ENCODE data around the gene AP1S1. TPM values are rescaled to one million over a fixed set of nuclear protein-coding genes. Genes with fewer than 3 reads are reported as not detected.

The AP1S1 gene
- total RNA-seq, 1 donor from 2014 or later: 30.4 TPM

DNA sequence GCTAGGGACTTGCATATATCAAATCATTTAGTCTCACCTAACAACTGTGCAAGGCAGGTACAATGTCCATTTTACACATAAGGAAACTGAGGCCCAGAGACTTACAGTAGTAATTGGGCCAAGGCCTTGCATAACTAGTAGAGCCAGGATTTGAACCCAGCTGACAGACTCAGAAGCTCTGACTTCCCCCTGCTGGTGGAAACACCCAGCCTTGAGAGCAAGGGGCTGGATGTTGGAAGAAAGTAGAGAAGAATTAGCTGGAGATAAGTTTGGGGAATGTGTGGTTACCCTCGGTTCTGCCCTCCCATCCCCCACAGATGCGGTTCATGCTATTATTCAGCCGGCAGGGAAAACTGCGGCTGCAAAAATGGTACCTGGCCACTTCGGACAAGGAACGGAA is 2.0 kb downstream of the AP1S1 start:
- DNase-seq (ENCODE audit: low spot score): no peak

DNA sequence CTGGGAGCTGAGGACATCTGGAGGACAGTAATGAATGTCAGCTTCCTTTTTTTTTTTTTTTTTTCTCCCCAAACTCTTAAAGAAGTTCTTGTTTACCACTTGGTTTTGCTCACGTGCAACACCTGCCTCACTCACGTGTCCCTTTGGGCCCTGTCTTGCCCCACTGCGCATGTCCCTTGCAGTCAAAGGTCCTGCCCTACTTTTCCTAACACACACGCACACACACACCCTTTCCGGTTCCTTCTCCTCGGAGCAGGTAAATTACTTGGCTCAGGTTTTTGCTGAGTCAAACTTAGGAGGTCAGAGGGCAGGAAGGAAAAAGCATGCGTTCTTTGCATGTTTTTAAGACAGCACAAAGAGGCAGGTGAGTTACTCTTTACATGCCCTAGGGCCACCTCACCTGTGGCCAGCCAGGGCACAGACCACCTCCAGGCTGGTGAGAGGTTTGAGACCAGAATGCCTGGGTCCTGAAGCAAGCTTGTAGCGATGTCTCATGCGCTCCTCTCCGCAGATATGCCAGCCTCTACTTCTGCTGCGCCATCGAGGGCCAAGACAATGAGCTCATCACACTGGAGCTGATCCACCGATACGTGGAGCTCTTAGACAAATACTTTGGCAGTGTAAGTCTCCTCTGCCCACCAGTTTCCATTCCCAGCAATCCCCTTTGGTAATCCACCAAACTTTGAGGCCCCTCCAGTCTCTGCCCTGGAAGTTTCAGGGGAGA is 2.8 kb downstream of the AP1S1 start:
- no peak for DNase-seq (ENCODE audit: low spot score)

DNA sequence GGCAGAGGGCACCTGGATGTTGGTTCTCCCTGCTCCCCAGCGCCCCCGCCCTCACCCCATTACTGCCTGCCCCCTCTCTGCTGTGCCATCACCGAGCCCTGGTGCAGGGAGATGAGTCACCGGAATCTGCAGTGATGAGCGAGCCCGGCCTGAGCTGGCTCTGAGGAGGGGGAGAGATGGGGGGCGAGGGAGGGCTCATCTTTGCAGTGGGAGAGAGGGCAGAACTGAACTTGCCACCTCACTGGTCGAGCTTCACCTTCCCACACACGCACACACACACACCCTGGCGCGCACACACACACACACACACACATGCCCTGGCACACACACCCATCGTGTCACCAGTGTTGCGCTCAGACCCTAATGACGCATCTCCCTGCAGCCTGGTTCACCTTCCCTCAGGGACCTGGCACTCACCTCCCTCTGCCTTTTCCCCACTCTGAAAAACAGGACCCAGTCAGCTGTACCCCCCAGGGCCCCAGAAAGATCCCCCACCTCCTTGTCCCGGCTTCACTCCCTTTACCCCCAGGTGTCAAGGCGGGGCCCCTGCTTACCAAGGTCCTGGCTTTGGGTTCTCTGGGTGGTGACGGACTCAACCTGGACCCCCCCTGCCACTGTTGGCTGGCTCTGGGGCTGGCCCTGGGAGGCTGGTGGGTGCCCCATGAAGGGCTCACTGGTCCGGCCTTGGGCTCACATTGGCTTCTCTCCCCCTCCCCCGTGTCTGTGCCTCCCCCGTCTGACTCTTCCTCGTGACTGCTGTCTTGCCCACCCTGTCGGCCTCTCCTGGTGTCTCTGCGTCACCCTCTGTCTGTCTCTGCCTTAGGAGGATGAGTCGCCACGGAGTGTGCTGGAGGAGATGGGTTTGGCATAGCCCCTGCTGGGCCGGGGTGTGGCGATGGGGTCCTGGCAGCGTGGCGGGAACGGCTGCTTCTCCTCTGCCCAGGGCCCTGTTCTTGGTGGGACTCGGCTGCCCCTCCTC is 5.7 kb downstream of the AP1S1 start:
- DNase-seq (ENCODE audit: low spot score): no peak

DNA sequence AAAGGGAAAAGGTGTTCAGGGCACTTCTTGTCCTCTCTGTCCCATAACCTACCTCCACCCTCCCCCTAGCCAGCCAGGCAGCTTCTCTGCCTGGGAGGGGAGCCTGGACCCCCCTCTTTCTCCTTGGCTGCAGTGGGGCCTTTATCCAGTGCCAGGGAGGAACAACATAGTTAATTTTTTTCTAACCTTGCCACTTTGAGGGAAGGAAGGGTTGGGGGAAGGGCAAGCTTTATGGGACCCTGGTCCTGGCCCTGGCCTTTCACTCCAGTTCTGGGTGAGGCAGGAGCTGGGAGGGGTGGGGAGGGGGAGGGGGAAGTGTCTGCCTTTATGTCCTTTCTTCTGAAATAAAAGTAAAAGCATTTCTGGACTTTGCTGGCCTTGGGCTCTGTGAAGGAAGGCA is 6.6 kb downstream of the AP1S1 start:
- no peak for DNase-seq (ENCODE audit: low spot score)

DNA sequence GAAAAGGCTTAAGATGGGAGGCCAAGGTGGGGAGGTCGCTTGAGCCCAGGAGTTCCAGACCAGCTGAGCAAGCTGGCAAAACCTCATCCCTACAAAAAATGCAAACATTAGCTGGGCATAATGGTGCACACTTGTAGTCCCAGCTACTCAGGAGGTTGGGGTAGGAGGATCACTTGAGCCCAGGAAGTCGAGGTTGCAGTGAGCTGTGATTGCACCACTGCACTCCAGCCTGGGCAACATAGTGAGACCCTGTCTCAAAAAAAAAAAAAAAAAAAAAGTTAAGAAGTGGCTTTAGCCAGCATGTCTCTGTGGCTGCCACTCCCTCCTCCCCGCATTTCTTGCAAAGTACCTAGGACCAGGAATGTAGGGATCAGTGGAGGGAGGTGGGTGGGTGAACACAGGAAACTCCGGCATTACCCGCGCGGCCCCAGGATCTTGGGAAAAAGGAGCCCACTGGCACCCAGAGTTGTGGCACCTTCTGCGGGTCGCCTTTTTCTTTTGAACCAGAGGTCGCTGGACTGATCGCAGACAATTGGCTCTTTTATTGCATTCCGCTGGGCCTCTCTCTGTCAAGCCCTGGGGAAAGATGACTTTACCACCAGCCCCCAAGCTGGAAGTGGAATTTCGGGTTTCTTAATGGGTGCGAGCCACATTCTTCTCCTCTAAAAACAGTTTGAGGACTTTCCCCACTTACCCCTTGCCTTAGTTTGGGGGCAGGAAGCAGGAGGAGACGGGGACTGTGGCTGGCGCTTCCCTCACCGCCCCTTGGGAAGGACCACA is 7.6 kb downstream of the AP1S1 start:
- DNase-seq (ENCODE audit: low spot score): no peak

DNA sequence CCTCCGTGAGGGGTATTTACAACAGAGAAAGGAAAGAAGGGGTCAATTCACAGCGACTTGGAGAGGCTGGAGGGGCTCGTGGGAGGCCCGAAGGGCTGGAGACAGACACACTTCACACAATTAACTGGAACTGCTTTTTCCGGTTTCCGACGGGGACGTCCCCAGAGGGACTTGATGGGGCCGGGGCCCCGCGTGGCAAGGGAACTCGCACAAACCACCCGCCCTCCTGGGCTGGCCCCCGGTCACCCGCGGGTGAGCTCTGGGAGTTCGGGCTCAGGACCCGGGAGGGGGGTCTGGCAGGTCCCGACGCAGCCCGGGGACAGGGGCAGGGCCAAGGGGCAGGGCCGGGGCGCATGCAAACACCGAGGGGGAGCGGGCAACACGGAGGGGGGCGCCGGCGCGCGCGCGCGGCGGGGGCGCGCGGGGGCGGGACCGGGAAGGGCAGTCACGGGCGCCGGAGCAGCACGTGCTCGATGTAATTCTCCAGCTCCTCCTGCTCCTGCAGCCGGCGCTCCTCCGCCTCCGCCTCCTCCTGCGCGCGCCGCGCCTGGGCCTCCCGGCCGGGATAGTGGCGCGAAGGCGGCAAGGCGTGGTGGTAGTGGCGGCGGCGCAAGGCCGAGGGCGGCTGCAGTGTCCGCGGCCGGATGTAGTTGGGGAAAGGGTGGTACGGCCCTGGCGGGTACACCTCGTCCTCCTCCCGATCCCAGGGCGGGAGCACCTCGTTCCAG is 8.4 kb downstream of the AP1S1 start:
- DNase-seq (ENCODE audit: low spot score): no peak

DNA sequence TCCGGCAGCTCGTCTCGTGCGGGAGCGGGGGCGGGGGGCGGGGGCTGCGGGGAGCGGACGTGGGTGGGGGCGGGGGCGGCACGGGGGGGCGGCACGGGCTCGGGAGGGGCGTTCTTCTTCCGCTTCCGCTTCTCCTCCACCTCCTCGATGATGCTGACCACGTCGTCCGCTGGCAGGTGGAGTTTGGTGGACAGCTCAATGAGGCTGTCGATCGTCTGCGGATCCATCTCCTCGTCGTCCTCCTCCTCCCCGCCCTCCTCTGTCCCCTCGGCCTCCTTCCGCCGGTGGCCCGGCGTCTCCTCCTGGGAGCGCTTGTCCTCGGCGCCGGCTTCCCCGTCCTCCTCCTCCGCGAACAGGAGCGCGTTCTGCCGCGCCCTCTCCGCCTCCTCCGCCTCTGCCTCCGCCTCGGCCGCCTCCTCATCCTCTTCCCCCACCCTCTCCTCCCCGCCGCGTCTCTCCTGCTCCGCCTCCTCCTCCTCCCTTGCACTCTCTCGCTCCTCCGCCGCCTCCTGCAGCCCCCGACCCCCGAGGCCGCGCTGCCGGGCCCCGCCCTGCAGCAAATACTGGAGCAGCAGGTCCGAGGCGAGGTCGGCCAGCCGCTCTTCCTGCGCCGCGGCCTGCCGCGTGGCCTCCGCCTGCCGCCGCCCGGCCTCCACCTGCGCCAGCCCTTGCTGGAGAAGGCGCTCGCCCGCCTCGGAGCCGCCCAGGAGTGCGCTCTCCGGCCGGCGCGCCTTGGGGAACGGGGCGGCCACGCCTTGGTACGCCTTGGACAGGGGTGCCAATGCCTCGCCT is 9.2 kb downstream of the AP1S1 start:
- no peak for DNase-seq (ENCODE audit: low spot score)

DNA sequence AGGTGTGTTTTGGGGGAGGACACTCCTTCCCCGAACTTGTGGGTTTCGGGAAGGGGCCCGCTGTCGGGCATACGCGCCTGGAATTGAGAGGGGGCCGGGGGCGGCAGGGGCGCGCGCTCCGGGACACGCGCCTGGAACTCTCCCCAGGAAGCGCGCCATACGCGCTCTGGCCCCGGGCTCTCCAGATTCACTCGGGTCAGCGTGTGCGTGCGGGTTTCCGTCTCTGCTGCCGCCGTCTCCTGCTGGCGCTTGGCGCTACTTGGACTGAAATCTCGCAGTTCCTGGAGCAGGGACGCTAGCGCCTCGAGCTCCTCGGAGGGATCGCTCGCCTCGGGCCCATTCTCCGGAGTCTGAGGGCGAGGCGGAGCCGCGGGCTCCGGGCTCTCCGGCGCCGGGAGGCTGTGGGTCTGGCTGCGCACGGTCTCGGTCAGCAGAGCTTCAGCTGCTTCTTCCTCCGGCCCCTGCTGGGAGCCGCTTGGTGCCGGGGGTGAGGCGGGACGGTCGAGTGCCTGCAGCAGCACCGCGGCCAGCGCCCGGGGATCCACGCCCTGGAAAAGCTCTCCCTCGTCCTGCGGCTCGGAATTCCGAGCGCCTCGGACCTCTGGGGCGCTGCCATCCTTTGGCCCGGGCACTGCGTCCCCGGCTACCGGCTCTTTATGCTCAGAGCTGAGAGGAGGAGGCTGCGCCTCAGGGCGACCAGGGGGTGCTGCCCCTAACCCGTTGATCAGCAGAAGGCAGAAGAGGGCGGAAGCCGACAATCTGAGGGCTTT is 10.0 kb downstream of the AP1S1 start:
- no peak for DNase-seq (ENCODE audit: low spot score)

DNA sequence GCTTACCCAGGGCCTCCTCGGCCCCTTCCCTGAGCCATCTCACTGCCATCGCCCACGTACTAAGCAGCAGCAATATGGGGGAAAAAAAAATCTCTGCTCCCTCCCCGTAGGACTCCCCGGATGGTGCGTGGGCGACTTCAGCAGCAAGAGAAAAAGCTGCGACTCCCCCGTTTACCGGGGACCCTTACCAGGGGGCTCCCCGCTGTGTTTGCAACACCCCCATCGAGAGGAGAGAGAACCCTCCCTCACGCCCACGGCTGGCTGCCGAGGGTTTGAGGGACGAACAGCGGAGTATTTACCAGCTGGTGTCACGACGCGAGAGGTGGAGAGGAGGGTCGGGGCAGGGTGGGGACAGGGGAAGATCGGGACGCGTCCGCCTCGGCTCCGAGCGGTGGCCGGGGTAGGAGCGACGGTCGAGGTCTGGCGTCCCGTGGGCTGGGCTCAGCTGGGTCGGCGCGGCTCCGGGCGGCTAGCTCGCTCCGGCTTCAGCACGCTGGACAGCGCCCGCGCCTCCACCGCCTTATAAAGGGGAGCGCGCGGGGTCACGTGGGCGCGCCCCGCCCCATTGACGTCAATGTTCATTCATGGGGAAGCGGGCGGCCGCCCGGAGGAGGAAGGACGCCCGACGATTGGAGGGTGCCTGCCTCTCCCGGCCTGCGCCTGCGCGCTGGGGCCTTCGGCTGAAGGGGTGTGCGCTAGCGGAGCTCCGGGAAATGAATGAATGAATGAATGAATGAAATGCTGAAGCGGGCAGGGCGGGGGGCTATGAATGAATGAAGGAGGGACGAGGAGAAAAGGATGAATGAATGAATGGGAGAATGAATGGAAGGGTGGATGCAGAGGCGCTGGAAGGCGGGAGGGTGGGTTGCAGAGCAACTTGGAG is 11.0 kb downstream of the AP1S1 start, which contains the start of gene VGF:
Gene VGF (minus strand): TSS at position 495 of the 883 bp plus-strand sequence. CDS start 726 bp downstream, outside the sequence.
- peak; percentile 97 for DNase-seq (ENCODE audit: low spot score)

DNA sequence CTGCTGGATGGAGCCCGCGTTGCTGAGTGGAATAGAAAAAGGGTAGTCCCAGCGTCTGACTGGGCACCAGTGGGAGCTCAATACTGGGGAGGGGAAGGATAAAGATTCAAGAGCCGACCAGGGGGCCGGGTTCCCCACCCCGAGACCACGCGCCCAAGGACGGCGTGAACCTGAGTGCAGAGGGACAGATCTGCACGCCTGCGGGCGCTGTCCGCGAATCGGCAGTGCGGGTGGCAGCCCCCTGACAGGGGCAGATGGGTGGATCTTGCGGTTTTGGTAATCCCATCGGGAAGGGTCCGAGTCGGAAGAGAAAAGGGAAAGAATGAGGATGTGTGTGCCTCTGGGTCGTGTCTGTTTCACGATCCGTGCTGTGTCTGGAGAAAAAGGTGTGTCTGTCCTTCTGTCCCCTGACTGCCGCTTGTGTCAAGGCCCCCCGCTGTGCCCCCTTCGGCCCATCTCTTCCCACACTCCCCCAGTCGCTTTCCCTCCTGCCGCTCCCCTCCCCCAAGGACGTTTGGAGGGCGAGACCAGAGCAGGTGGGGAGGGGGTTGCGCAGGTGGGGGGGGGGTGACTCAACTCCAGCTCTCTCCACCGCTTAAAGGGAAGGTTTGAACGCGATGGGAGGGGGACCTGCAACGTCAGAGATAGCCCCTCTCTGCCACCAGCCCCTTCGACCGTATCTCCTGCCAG is 11.8 kb downstream of the AP1S1 start:
- no peak for DNase-seq (ENCODE audit: low spot score)

DNA sequence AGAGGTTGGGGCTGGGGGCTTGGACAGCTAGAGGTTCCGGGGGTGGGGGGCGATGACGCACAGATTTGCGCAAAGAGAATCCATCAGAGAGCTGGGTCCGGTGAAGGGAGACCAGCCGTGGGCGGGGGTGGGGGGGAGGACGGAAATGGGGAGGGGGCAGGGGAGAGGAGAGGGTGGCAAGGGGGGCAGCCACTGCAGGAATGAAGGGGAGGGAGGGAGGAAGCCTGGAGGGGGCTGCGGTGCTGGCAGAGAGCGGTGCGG is 12.3 kb downstream of the AP1S1 start:
- no peak for DNase-seq (ENCODE audit: low spot score)

DNA sequence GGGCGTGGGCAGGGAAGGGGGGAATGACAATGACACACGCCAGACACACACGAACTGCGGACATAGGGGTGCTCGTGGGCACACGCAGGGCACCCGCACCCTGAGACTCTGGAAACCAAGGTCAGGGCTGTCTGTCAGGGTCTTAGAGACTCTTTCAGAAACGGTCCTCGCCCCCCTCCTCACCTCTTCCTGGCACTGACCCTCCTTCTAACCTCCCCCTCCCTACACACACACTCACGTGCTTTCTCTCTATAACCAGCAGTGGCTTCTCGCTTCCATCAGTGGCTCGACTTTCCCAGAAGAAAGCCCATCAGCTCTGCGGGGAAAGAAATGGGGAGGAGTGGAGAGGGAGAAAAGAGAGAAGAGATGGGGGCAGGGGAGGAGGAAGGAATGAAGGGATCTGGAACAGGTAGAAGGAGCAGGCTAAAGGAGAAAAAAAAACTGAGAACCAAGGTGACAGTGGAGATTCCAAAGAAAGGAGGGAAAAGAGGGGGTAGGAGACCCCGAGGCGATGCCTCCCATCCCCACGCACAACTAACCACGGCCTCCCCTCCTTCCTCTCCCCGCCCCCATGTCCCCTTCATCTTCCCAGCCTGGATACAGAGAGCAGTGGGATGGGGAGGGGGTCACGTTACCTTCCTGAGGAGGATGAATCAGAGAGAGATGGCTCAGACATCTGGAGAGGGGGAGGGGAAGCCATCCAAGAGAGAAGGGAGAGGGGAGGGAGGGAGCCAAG is 12.8 kb downstream of the AP1S1 start:
- DNase-seq (ENCODE audit: low spot score): no peak

DNA sequence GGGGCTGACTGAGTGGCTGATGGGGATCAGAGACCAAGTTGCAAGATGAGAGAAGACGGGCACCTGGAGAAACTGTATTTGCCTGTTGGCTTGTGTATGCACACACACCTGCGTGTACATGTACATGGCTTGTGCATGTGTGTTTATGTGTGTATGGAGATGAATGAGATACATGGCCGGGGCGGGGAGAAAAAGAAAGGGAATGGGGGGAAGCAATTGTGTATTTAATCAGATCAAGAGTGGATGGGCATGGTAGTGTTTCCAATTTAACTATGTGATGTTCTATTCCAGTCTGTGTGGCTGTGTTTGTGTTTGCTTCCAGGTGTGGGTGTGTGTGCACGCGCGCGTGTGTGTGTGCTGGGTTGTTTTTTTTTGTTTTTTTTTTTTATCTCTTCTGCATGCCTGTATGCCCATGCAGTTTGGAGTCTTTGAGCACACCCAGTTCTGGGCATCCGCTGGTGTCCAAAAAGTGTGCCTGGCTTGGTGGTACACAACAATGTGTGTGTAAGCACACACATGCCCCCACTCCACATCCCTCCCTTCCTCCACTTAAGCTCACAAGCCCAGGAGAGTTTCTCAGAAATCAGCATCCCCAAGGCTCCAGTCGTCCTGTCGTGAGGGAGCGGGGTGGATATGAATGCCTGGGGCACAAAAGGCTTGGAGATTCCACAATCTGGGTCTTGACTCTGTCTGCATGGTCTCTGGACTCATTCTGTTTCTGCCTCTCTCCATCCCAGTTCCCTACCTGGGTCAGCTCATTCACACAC is 13.6 kb downstream of the AP1S1 start:
- no peak for DNase-seq (ENCODE audit: low spot score)

DNA sequence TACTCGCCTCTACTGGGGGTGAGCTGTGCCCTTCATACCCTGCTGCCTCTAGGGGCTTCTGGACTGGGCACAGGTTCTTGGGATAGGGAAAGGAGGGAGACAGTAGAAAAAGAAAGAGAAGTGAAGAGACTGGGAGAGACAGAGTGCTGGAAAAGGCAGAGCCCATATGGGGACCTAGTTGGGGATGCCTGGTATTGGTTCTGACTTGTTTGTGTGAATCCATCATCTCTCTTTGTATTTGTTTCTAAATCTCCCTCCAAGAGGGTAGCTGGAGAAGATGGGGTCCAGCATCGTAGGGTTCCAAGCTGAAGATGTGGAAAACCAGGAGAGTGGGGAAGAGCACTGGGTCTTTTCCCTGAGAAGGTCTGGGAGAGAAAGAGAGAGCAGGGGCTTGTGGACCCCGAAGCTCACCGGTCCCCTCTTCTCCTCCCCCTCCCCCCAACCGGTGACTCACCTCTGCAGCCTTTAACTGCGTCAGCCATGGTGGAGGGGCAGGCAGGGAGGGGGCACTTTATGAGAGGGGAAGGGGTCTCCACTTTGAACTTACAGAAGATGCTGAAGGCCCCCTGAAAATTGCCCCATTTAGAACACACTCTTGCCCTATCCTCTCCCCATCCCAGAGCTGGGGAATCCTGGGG is 14.3 kb downstream of the AP1S1 start:
- no peak for DNase-seq (ENCODE audit: low spot score)

DNA sequence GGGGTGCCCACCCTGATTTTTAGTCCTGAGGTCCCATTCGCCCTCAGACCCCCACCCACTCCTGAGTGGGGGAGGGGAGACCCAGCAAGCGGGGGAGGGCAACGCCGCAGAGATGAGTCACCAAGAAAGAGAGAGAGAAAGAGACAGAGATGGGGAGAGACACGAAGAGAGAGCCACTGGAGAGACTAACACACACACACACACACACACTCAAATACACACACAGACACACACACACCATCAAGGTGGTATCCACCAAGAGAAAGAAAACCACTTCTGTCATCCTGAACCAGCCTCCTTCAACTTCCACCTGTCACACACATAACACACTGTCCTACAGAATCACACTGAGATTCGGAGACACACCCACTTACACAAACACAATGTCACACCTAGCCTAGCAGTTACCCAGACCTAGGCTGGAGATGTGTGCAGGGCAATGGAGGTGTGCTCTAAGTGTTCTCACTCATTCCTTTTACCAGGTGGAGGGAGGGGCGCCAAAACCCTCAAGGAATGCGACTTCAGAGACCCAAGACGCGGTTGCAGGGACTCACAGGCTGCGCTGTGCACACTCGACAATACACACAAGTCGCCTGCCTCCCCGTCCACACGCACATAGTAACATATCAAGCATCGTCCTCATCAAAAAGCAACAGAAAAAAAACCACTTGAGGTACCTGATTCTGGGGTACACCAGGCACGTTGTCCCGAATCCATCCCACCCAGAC is 15.0 kb downstream of the AP1S1 start:
- no peak for DNase-seq (ENCODE audit: low spot score)

All from mesenteric fat pad (tissue), 1 donor.